ENCODE measurements around the gene OR5H2.

DNA sequence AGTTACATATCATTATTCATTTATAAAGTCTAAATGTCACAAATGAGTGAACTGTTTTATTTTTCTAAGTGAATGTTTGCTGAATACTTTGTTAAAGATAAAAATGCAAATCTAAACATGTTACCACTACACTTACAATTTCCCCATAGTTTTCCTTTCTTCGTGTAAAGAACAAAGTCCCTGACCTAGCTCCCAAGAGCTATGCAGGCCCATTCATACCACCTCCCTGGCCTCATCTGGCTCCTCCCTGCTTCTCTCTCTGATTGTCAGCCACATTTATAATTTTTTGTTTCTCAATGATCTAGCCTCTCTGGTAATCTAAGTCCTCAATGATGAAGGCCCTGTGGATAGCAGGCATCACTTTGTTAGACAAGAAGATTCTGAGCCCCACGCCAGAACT, 40.4 kb downstream of the OR5H2 start:
- TF ChIP-seq, protein P1, sequence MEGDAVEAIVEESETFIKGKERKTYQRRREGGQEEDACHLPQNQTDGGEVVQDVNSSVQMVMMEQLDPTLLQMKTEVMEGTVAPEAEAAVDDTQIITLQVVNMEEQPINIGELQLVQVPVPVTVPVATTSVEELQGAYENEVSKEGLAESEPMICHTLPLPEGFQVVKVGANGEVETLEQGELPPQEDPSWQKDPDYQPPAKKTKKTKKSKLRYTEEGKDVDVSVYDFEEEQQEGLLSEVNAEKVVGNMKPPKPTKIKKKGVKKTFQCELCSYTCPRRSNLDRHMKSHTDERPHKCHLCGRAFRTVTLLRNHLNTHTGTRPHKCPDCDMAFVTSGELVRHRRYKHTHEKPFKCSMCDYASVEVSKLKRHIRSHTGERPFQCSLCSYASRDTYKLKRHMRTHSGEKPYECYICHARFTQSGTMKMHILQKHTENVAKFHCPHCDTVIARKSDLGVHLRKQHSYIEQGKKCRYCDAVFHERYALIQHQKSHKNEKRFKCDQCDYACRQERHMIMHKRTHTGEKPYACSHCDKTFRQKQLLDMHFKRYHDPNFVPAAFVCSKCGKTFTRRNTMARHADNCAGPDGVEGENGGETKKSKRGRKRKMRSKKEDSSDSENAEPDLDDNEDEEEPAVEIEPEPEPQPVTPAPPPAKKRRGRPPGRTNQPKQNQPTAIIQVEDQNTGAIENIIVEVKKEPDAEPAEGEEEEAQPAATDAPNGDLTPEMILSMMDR (IDR thresholded peaks at IDR 0.05) = no peak
- TF ChIP-seq EZH2 (IDR thresholded peaks at IDR 0.05; ENCODE audit: borderline replicate concordance, insufficient read depth, low read depth, low read length, poor library complexity, severe bottlenecking) = no peak
